SK-N-SH (cell line): ENCODE results near the gene SYNJ1. TPM values are rescaled to one million over a fixed set of nuclear protein-coding genes. Genes with fewer than 3 reads are reported as not detected.
"Not testable (repeated sequence)": the region's sequence is repeated elsewhere in the genome, so short reads cannot be mapped to it uniquely, and the experiment has no call there.

Experiments used
- CTCF ChIA-PET: fragments of 300-600, 350-600 bp; formaldehyde crosslinking; extraction: SDS; loops from one replicate; lab custom pipeline; 2021; lab: Yijun Ruan, JAX
- POLR2A ChIA-PET: fragments of 350-600 bp; sonication (Branson Sonifier 250); formaldehyde crosslinking; extraction: SDS; loops from one replicate; lab custom pipeline; 2020; ENCODE audit warnings: antibody characterized with exemption, inconsistent platforms; lab: Yijun Ruan, JAX
- DNase-seq: peaks from one replicate; pipeline ENCODE4 v3.0.0; 2012
- H2AFZ ChIP-seq: fragments of 200-600 bp; sonication (generic); 2 replicates; pipeline ENCODE4 v1.8.1; 2016; ENCODE audit warnings: antibody characterized with exemption, mild to moderate bottlenecking, low read depth
- H3F3A ChIP-seq: fragments of 200-600 bp; sonication (generic); replicated peaks from 2 replicates; pipeline ENCODE3; 2016; ENCODE audit warnings: antibody characterized with exemption, mild to moderate bottlenecking; ENCODE audit not compliant: insufficient read depth
- H3K27ac ChIP-seq, 2 experiments: fragments of 200-500 bp in 1 of 2; fragments of 200-600 bp in 1 of 2; sonication (Bioruptor generic) in 1 of 2; sonication (generic), shearing (Covaris generic) in 1 of 2; 2 replicates each; pipeline versions ENCODE4 v1.5.1 to v1.6.1; 2014 to 2016; ENCODE audit warnings: low read depth in 2 of 2, inconsistent platforms in 1 of 2, low read length in 1 of 2, mild to moderate bottlenecking in 1 of 2, mixed read lengths in 1 of 2
- H3K27me3 ChIP-seq: fragments of 200-600 bp; sonication (generic), shearing (Covaris generic); 2 replicates; pipeline ENCODE4 v1.6.1; 2016; ENCODE audit warnings: mixed run types; ENCODE audit not compliant: insufficient read depth
- H3K36me3 ChIP-seq, 2 experiments: fragments of 200-500 bp in 1 of 2; fragments of 200-600 bp in 1 of 2; sonication (Bioruptor generic) in 1 of 2; sonication (generic) in 1 of 2; replicated peaks in 1 of 2; 2 replicates each; pipeline versions ENCODE3 to v1.5.1; 2014 to 2016; ENCODE audit warnings: low read length in 1 of 2, mild to moderate bottlenecking in 1 of 2; ENCODE audit not compliant: insufficient read depth in 2 of 2, control insufficient read depth in 1 of 2
- H3K4me1 ChIP-seq, 2 experiments: fragments of 200-500 bp in 1 of 2; fragments of 200-600 bp in 1 of 2; sonication (Bioruptor generic) in 1 of 2; sonication (generic), shearing (Covaris generic) in 1 of 2; 2 replicates each; pipeline versions ENCODE4 v1.5.1 to v1.6.1; 2014 to 2016; ENCODE audit warnings: low read depth in 1 of 2, low read length in 1 of 2, mixed run types in 1 of 2; ENCODE audit not compliant: insufficient read depth in 2 of 2, control insufficient read depth in 1 of 2
- H3K4me2 ChIP-seq: fragments of 200-600 bp; sonication (generic), shearing (Covaris generic); 2 replicates; pipeline ENCODE4 v1.6.1; 2017; ENCODE audit warnings: mixed run types
- H3K4me3 ChIP-seq, 2 experiments: fragments of 200-500 bp in 1 of 2; fragments of 200-600 bp in 1 of 2; sonication (Bioruptor generic) in 1 of 2; sonication (generic), shearing (Covaris generic) in 1 of 2; 2 replicates each; pipeline versions ENCODE4 v1.5.1 to v1.8.1; 2014 to 2016; ENCODE audit warnings: low read depth in 2 of 2, inconsistent platforms in 1 of 2, low read length in 1 of 2, mild to moderate bottlenecking in 1 of 2, mixed read lengths in 1 of 2, moderate library complexity in 1 of 2
- H3K79me2 ChIP-seq: fragments of 200-600 bp; sonication (generic); 2 replicates; pipeline ENCODE4 v1.8.1; 2017; ENCODE audit warnings: mild to moderate bottlenecking; ENCODE audit not compliant: insufficient read depth
- H3K9ac ChIP-seq: fragments of 200-600 bp; sonication (generic); 2 replicates; pipeline ENCODE4 v1.6.1; 2017; ENCODE audit warnings: mixed run types
- H3K9me2 ChIP-seq: fragments of 200-600 bp; sonication (generic); 2 replicates; pipeline ENCODE4 v1.6.1; 2017; ENCODE audit warnings: mixed run types
- H3K9me3 ChIP-seq: fragments of 200-600 bp; sonication (generic); 2 replicates; pipeline ENCODE4 v1.6.1; 2017; ENCODE audit warnings: mixed run types, mild to moderate bottlenecking, moderate library complexity
- H4K20me1 ChIP-seq: fragments of 200-600 bp; sonication (generic); 2 replicates; pipeline ENCODE4 v1.6.1; 2017; ENCODE audit warnings: mild to moderate bottlenecking, mixed run types; ENCODE audit not compliant: insufficient read depth
- EP300 ChIP-seq, 2 experiments: IDR thresholded peaks; 2 replicates each; pipeline versions ENCODE4 v1.4.0 to v1.6.1; 2012; ENCODE audit warnings: borderline replicate concordance in 1 of 2, low read depth in 1 of 2, low read length in 1 of 2
- MXI1 ChIP-seq: IDR thresholded peaks from 2 replicates; pipeline ENCODE4 v1.6.1; 2012; ENCODE audit warnings: mild to moderate bottlenecking, low read depth, low read length, improper control_type of control experiment
- NRF1 ChIP-seq: IDR thresholded peaks from 2 replicates; pipeline ENCODE4 v1.6.1; 2012; ENCODE audit warnings: low read depth, mild to moderate bottlenecking, low read length
- SMC3 ChIP-seq: IDR thresholded peaks from 2 replicates; pipeline ENCODE4 v1.6.1; 2012; ENCODE audit warnings: low read depth, low read length, improper control_type of control experiment
- WGBS: methylation state at CpG from one replicate; pipeline ENCODE4 v1.1.6; 2017; ENCODE audit warnings: low lambda C conversion rate; 5-methylcytosine and 5-hydroxymethylcytosine counted together
- polyA plus RNA-seq, 3 experiments: library from polyadenylated mRNA; depleted of rRNA; stranded (reverse); fragments of >200 nt; gene quantifications; 2 replicates each; pipeline ENCODE4 v1.2.3, GENCODE V29; 2012

Gene SYNJ1
- polyA plus RNA-seq, 1 of the 3 experiments (the other 2 are of a cell fraction) = 3.3 TPM

DNA sequence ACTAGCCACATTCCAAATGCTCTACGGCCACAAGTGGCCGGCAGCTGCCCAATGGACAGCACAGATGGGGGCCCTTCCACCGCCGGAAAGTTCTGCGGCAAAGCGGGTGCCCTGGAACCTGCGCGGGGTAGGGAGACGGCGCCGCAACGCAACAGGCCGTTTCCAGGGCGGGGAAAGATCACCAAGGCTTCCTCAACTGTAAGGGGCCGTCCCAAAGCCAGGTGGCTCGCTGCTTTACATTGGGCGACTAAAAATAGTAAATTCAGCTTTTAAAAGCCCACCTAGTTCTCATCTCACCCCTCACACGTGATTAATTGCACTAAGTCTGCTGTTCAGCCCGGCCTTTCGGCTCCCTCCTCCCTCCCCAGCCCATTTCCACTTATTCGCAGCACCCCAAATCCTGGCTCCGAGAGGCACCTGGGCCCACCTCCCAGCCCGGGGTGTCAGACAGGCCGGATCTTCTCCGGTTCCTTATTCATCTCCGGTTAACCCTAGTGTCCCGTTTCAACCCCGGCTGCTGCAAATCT lies 116.3 kb downstream of the SYNJ1 start:
- TF ChIP-seq MXI1 = peak; percentile 13; the same call in 1 of the 2 replicates
- TF ChIP-seq SMC3 = no peak
- 0 out of 2 replicates have a peak, but pooled peaks have one; percentile 25 for TF ChIP-seq NRF1
- peaks cover 25% of the 10 kb centered on the region for H3F3A ChIP-seq
- DNase-seq = peak; percentile 57
- peaks cover 3 to 8% of the 10 kb centered on the region in 2 experiments; a peak in 3 of 4 replicates for H3K4me1 ChIP-seq
- H4K20me1 ChIP-seq = no peaks in the 10 kb centered on the region
- H3K4me2 ChIP-seq = peak overlapping the region; percentile 97
- peak overlapping the region; percentile 97 for H3K9ac ChIP-seq
- peak overlapping the region; percentile 97; the same call in 1 of the 2 replicates for H2AFZ ChIP-seq
- WGBS = under 1% methylated on average over 27 of the region's 28 CpGs
- H3K36me3 ChIP-seq = peaks cover 18 to 25% of the 10 kb centered on the region in 2 experiments
- CTCF ChIA-PET = interaction anchor here (1.2 to 3.8 kb wide), 4 partner anchors 11 to 208 kb away, joined by 3 to 28 read pairs (median 15); partner anchors contain the start of gene SYNJ1
- POLR2A ChIA-PET = no interaction called here
- H3K27ac ChIP-seq = peak overlapping the region; percentile 98 to 100
- H3K9me2 ChIP-seq = no peaks in the 10 kb centered on the region
- H3K9me3 ChIP-seq = no peaks in the 10 kb centered on the region
- H3K4me3 ChIP-seq = peak overlapping the region; percentile 90 to 98
- peaks cover 31% of the 10 kb centered on the region for H3K79me2 ChIP-seq
- no peaks in the 10 kb centered on the region for H3K27me3 ChIP-seq

DNA sequence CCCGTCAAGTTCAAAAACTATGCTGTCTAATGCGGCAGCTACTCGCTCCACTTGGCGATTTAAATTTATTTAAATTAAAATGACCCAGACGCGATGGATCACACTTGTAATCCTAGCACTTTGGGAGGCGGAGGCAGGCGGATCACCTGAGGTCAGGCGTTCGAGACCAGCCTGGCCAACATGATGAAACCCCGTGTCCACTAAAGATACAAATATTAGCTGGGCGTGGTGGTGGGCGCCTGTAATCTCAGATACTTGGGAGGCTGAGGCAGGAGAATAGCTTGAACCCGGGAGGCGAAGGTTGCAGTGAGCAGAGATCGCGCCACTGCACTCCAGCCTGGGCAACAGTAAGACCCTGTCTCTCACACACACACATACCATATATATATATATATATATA lies 116.9 kb downstream of the SYNJ1 start:
- DNase-seq, H3K4me1 ChIP-seq, H3K27me3 ChIP-seq, H2AFZ ChIP-seq, H4K20me1 ChIP-seq, H3K9me2 ChIP-seq, POLR2A ChIA-PET, H3K9me3 ChIP-seq: not testable (repeated sequence)
- 50% methylated on average over 17 of the region's 17 CpGs for WGBS
- CTCF ChIA-PET = interaction anchor here (1.2 to 3.8 kb wide), 3 partner anchors 11 to 207 kb away, joined by 3 to 28 read pairs (median 12); partner anchors contain the start of gene SYNJ1
- peak overlapping the region; percentile 53 to 90; a peak in 3 of 4 replicates for H3K4me3 ChIP-seq
- peak overlapping the region; percentile 97; the same call in 1 of the 2 replicates for H3K9ac ChIP-seq
- H3K4me2 ChIP-seq = peak overlapping the region; percentile 97
- H3K27ac ChIP-seq = peak overlapping the region in 1 of 2 experiments; percentile 28; a peak in 1 of 4 replicates
- H3F3A ChIP-seq = peaks cover 25% of the 10 kb centered on the region
- peaks cover 31% of the 10 kb centered on the region for H3K79me2 ChIP-seq
- peaks cover 24 to 28% of the 10 kb centered on the region in 2 experiments for H3K36me3 ChIP-seq

- peaks cover 39 to 42% of the 10 kb centered on the region in 2 experiments for H3K36me3 ChIP-seq
- peaks cover 18% of the 10 kb centered on the region for H3F3A ChIP-seq
- H3K27ac ChIP-seq = no peak overlapping the region
- no peaks in the 10 kb centered on the region for H3K9me3 ChIP-seq
- peaks cover 31% of the 10 kb centered on the region for H3K79me2 ChIP-seq
- H3K4me3 ChIP-seq = no peak overlapping the region
- no peak overlapping the region for H2AFZ ChIP-seq
- ChIA-PET POLR2A (no interaction called here), CTCF (interaction anchor here (1.1 to 3.9 kb wide), 5 partner anchors 9 to 206 kb away, joined by 3 to 28 read pairs (median 5); no protein-coding TSS in a partner anchor)
- no peaks in the 10 kb centered on the region for H3K27me3 ChIP-seq
- no peaks in the 10 kb centered on the region for H4K20me1 ChIP-seq
- TF ChIP-seq EP300 (IDR thresholded peaks at IDR 0.05; ENCODE audit: borderline replicate concordance in 1 of 2, low read depth in 1 of 2, low read length in 1 of 2) = no peak
- no peak overlapping the region for H3K9ac ChIP-seq
- 98% methylated on average over 5 of the region's 5 CpGs for WGBS
- no peak overlapping the region for H3K4me2 ChIP-seq
- peaks cover 3 to 8% of the 10 kb centered on the region in 2 experiments; a peak in 3 of 4 replicates for H3K4me1 ChIP-seq
- DNase-seq = no peak
- H3K9me2 ChIP-seq = no peaks in the 10 kb centered on the region
Observed at GRCh38 chr21:32608851-32609250, 119.0 kb downstream of the SYNJ1 start.
